Dendritic cell treated with granulocyte-macrophage colony-stimulating factor and Interleukin-4, amounts not matched to agents 40 ng/mL and 50 ng/mL, for 4 days (primary cell): Measurements from ENCODE around the gene ARHGEF17.
A peak's percentile ranks its signal among the peaks of the same experiment; 100 is the strongest.

Experiments used
- H3K27ac Mint-ChIP-seq: one replicate; pipeline ENCODE4 v1.8.0; 2022; ENCODE audit warnings: mild to moderate bottlenecking, mixed read lengths
- H3K27me3 Mint-ChIP-seq: one replicate; pipeline ENCODE4 v1.8.0; 2022; ENCODE audit warnings: mild to moderate bottlenecking, mixed read lengths
- H3K36me3 Mint-ChIP-seq: one replicate; pipeline ENCODE4 v1.8.0; 2022; ENCODE audit warnings: low read depth, mixed read lengths
- H3K4me1 Mint-ChIP-seq: one replicate; pipeline ENCODE4 v1.8.0; 2022; ENCODE audit warnings: low read depth, mixed read lengths
- H3K4me3 Mint-ChIP-seq: one replicate; pipeline ENCODE4 v1.8.0; 2022; ENCODE audit warnings: mild to moderate bottlenecking, moderate library complexity, mixed read lengths
- H3K9me3 Mint-ChIP-seq: one replicate; pipeline ENCODE4 v1.8.0; 2022; ENCODE audit warnings: mixed read lengths
- intact Hi-C: fragments of 100-400 bp; cut with micrococcal nuclease; formaldehyde crosslinking; loops from one replicate; pipeline ENCODE4 v1.15.0; 2022

The ARHGEF17 gene

DNA sequence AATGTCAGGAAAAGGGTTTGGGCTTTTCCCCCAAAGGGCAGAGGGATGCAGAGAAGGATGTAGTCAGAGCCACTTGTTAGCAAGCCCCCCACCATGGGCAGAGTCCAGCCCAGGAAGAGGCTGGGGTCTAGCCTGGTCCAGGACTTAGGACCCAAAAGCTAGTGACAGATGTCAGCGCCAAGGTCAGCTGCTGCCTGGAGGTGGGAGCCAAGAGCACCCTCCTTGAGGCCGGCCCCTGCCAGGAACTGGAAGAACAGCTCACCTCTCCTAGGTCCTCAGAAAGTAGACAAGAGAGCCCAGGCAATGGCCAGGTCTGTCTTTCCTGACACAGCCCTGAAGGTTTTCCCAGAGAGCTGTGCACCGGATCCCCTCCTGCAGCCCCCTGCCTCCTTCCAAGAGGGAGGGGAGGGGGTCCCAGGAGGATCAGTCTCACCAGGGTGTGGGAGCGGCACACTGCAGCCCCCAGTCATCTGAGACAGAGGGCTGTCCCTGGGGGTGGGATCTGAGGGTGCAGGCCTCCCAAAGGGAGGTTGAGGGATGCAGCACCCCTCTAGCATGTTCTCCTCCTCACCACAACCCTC is 14.6 kb upstream of the ARHGEF17 start:
- no peak overlapping the region for H3K27ac Mint-ChIP-seq
- intact Hi-C loops: no loop called here
- H3K36me3 Mint-ChIP-seq: peaks cover 84% of the 10 kb centered on the region
- H3K9me3 Mint-ChIP-seq: no peaks in the 10 kb centered on the region
- peaks cover 84% of the 10 kb centered on the region for H3K4me1 Mint-ChIP-seq
- H3K27me3 Mint-ChIP-seq: peaks cover 3% of the 10 kb centered on the region
- no peak overlapping the region for H3K4me3 Mint-ChIP-seq

DNA sequence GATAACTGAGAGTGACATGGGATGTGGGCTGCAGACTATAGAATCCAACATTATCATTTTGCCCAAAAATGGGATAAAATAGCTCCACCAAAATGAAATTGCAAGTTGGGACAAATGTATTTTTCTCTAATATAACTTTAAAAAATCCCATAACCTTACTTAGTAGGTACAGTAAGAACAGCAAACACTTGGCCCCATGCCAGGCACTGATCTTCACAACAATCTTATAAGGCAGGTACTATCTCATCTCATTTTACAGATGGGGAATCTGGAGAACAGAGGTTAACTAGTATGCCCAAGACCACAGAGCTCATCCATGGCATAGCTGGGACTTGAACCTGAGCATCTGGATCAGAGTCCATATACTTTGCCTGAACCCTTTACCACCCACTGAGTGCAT is 13.5 kb upstream of the ARHGEF17 start:
- H3K27ac Mint-ChIP-seq: no peak overlapping the region

DNA sequence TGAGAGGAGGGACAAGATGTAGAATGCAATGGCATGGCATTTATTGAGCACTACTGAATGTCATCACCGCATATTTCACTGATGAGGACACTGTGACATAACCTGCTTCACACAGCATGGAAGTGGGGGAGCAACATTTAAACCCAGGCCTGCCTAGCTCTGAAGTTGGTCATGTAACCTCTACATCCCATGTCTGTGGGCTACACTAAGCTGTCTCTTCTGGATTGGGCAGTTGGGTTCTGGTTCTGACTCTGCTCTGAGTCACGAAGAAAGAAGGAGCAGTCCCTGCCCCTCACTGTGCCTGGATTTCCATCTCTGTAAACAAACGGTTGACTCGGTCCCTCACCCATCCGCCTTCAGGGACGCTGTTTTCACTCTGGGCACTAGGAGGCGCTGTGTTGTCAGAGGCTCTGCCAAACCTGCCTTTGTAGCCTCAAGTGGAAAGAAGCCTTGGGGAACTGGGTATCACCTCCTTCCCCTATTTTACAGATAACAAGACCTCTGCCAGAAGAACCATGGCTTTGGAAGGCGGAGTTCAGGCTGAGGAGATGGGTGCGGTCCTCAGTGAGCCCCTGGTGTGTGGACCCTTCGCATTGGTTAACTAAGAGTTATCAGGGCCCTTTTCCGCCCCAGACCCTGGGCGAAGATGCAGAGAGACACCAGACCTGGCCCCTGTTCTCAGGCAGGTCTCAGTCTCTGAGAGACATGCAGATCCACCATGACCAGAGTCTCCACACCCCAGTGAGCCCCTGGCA is 12.7 kb upstream of the ARHGEF17 start:
- Mint-ChIP-seq H3K36me3 (peaks cover 96% of the 10 kb centered on the region), H3K27ac (no peak overlapping the region), H3K4me3 (no peak overlapping the region), H3K4me1 (peaks cover 73% of the 10 kb centered on the region), H3K9me3 (no peaks in the 10 kb centered on the region), H3K27me3 (peaks cover 3% of the 10 kb centered on the region)
- intact Hi-C loops: loop anchor here (5.0 kb wide), 1 partner anchor 42 kb away; no protein-coding TSS in a partner anchor

More for the DNA sequence above, 13.5 kb upstream of the ARHGEF17 start:
- H3K4me1 Mint-ChIP-seq: peaks cover 74% of the 10 kb centered on the region
- intact Hi-C loops: loop anchor here (5.0 kb wide), 1 partner anchor 43 kb away; no protein-coding TSS in a partner anchor
- H3K27me3 Mint-ChIP-seq: peaks cover 3% of the 10 kb centered on the region
- H3K9me3 Mint-ChIP-seq: no peaks in the 10 kb centered on the region
- peaks cover 96% of the 10 kb centered on the region for H3K36me3 Mint-ChIP-seq
- H3K4me3 Mint-ChIP-seq: no peak overlapping the region

DNA sequence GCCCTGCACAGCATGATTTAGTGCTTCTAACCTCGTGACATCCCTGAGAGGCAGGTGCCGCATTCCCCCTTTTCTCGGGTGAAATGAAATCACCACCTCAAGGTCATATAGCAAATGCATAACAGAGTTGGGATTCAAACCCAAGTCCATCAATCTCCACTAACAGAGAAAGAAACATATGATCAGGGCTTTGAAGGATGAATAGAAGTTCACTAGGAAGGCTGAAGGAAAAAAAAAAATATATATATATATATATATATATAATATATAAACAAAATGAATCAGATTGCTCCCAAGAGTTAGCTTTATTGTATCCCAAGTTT is 12.1 kb upstream of the ARHGEF17 start:
- H3K4me1 Mint-ChIP-seq: peaks cover 73% of the 10 kb centered on the region
- H3K4me3 Mint-ChIP-seq: no peak overlapping the region
- no peaks in the 10 kb centered on the region for H3K9me3 Mint-ChIP-seq
- intact Hi-C loops: loop anchor here (5.0 kb wide), 1 partner anchor 41 kb away; no protein-coding TSS in a partner anchor
- peaks cover 3% of the 10 kb centered on the region for H3K27me3 Mint-ChIP-seq
- H3K27ac Mint-ChIP-seq: no peak overlapping the region
- H3K36me3 Mint-ChIP-seq: peaks cover 96% of the 10 kb centered on the region

DNA sequence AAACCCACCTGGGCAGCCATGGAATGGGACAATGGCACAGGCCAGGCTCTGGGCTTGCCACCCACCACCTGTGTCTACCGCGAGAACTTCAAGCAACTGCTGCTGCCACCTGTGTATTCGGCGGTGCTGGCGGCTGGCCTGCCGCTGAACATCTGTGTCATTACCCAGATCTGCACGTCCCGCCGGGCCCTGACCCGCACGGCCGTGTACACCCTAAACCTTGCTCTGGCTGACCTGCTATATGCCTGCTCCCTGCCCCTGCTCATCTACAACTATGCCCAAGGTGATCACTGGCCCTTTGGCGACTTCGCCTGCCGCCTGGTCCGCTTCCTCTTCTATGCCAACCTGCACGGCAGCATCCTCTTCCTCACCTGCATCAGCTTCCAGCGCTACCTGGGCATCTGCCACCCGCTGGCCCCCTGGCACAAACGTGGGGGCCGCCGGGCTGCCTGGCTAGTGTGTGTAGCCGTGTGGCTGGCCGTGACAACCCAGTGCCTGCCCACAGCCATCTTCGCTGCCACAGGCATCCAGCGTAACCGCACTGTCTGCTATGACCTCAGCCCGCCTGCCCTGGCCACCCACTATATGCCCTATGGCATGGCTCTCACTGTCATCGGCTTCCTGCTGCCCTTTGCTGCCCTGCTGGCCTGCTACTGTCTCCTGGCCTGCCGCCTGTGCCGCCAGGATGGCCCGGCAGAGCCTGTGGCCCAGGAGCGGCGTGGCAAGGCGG is 11.4 kb upstream of the ARHGEF17 start:
- Mint-ChIP-seq H3K36me3 (peaks cover 90% of the 10 kb centered on the region), H3K27me3 (peaks cover 3% of the 10 kb centered on the region), H3K4me3 (no peak overlapping the region), H3K4me1 (peaks cover 65% of the 10 kb centered on the region), H3K27ac (no peak overlapping the region), H3K9me3 (no peaks in the 10 kb centered on the region)
- intact Hi-C loops: loop anchor here (5.0 kb wide), 1 partner anchor 41 kb away; no protein-coding TSS in a partner anchor

DNA sequence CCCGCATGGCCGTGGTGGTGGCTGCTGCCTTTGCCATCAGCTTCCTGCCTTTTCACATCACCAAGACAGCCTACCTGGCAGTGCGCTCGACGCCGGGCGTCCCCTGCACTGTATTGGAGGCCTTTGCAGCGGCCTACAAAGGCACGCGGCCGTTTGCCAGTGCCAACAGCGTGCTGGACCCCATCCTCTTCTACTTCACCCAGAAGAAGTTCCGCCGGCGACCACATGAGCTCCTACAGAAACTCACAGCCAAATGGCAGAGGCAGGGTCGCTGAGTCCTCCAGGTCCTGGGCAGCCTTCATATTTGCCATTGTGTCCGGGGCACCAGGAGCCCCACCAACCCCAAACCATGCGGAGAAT is 10.9 kb upstream of the ARHGEF17 start:
- Mint-ChIP-seq H3K27ac (peak overlapping the region; percentile 3), H3K4me3 (no peak overlapping the region), H3K4me1 (peaks cover 64% of the 10 kb centered on the region), H3K27me3 (no peaks in the 10 kb centered on the region), H3K9me3 (no peaks in the 10 kb centered on the region), H3K36me3 (peaks cover 85% of the 10 kb centered on the region)
- intact Hi-C loops: loop anchor here (5.0 kb wide), 1 partner anchor 40 kb away; no protein-coding TSS in a partner anchor

DNA sequence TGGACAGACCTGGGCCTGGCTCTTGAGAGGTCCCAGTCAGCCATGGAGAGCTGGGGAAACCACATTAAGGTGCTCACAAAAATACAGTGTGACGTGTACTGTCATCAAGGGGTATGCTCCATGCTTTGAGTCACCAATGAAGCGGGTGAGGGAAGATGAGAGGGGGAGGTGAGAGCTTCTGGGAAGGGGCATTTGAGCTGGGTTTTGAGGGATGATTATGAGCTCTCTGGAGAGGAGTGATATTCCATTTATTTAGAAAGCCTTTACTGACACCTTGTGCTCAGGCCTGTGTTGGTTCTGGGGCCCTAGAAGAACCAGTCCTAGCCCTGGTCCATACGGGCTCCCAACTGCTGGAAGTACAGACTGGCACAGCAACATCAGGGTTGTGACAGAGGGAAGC is 10.4 kb upstream of the ARHGEF17 start:
- peak overlapping the region; percentile 3 for H3K27ac Mint-ChIP-seq
- peaks cover 81% of the 10 kb centered on the region for H3K36me3 Mint-ChIP-seq
- intact Hi-C loops: loop anchor here (5.0 kb wide), 1 partner anchor 40 kb away; no protein-coding TSS in a partner anchor

DNA sequence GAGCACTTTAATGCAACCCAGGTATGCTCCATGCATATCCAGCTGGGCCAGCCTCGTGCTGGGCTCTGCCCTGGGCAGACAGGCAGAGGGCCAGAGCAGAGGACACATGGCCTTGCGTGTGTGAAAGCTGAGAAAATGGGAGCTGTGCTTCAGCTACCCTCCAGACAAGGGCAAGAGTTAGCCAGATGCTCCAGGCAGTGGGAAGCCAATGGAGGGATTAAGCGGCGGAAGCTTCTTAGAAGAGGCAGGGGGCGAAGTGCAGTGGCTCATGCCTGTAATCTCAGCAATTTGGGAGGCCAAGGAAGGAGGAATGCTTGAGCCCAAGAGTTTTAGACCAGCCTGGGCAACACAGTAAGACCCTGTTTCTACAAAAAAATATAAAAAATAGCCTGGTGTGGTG is 9.8 kb upstream of the ARHGEF17 start:
- H3K4me1 Mint-ChIP-seq: peaks cover 58% of the 10 kb centered on the region
- no peaks in the 10 kb centered on the region for H3K9me3 Mint-ChIP-seq
- H3K27ac Mint-ChIP-seq: peak overlapping the region; percentile 3
- H3K27me3 Mint-ChIP-seq: no peaks in the 10 kb centered on the region
- peaks cover 76% of the 10 kb centered on the region for H3K36me3 Mint-ChIP-seq
- no peak overlapping the region for H3K4me3 Mint-ChIP-seq
- intact Hi-C loops: loop anchor here (5.0 kb wide), 1 partner anchor 39 kb away; no protein-coding TSS in a partner anchor

More for the DNA sequence above, 10.4 kb upstream of the ARHGEF17 start:
- H3K9me3 Mint-ChIP-seq: no peaks in the 10 kb centered on the region
- H3K27me3 Mint-ChIP-seq: no peaks in the 10 kb centered on the region
- H3K4me1 Mint-ChIP-seq: peaks cover 63% of the 10 kb centered on the region
- H3K4me3 Mint-ChIP-seq: no peak overlapping the region

DNA sequence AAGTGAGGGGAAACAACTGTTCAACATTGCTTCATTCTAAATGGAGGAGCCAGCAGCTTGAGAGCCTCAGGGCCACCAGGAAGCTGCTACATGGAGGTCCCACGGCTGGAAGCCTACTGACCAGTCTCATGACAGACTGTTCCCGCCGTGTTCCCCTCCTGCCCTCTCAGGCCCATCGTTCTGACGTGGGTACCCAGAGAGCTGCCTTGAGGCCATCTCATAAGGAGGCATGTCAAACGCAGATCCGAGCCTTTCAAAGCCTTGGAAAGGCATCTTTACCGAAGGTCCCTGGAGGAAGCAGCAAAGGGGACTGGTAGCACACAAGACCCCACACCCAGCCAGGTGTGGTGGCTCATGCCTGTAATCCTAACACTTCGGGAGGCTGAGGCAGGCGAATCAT is 8.3 kb upstream of the ARHGEF17 start:
- Mint-ChIP-seq H3K36me3 (peaks cover 63% of the 10 kb centered on the region), H3K27me3 (no peaks in the 10 kb centered on the region), H3K27ac (no peak overlapping the region), H3K4me3 (no peak overlapping the region), H3K9me3 (no peaks in the 10 kb centered on the region), H3K4me1 (peaks cover 48% of the 10 kb centered on the region)
- intact Hi-C loops: loop anchor here (5.0 kb wide), 1 partner anchor 38 kb away; no protein-coding TSS in a partner anchor

DNA sequence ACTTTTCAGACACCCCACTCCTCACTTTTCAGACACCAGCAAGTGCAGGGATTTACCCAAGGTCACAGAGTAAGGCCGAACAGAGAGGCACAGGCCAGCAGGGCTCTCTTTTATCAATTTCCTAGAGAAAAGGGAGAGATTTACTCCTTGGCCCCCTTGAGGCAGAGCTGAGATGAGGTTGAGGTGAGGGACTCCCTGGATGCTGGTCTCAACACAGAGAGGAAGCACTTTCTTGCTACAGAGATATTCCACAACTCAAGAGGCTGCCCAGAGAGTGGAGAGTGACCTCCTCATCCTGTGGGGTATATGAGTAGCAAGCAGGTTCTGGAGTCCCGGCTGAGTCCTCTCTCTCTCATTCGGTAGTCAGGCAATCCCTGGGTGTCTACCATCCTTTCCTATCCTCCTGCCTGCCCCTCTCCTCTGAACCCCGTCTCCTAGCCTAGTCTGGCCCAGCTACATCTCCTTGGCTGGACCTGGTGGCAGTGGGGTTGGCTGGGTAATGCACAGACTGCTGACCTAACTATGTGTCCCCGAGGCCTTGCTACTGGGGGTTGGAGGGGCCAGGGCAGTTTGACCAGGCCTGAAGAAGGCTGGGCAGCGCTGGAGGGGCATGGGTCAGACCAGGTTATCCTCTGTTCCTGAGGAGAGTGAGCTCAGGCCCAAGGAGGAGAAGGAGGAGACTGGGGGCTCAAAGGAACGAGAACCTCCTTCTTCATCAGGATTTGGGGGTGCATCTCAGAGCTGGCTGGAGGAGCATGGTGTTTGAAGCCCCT is 1.8 kb upstream of the ARHGEF17 start:
- H3K27ac Mint-ChIP-seq: no peak overlapping the region
- peaks cover 6% of the 10 kb centered on the region for H3K36me3 Mint-ChIP-seq
- intact Hi-C loops: loop anchor here (5.0 kb wide), 1 partner anchor 81 kb away; no protein-coding TSS in a partner anchor
- H3K9me3 Mint-ChIP-seq: no peaks in the 10 kb centered on the region
- no peak overlapping the region for H3K4me3 Mint-ChIP-seq
- peaks cover 26% of the 10 kb centered on the region for H3K4me1 Mint-ChIP-seq
- peaks cover 24% of the 10 kb centered on the region for H3K27me3 Mint-ChIP-seq

DNA sequence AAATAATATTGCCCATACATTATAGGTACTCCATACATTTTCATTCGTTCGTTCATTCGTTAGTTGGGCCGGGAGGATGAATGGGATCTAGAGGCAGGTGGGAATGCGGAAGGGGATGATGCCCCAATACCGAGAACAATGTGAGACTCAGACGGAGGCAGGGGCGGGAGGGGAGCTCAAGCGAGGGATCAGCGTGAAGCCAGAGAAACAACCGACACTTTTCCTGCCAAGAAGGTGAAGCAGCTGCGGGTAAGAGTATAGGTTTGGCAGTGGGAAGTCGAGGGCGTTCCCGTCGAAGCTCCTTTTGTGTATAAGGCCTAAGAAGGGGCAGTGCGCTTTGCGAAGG is 1.1 kb upstream of the ARHGEF17 start:
- H3K36me3 Mint-ChIP-seq: peaks cover 6% of the 10 kb centered on the region
- peaks cover 29% of the 10 kb centered on the region for H3K4me1 Mint-ChIP-seq
- peak overlapping the region; percentile 87 for H3K4me3 Mint-ChIP-seq
- H3K9me3 Mint-ChIP-seq: no peaks in the 10 kb centered on the region
- peak overlapping the region; percentile 58 for H3K27ac Mint-ChIP-seq
- H3K27me3 Mint-ChIP-seq: peaks cover 28% of the 10 kb centered on the region
- intact Hi-C loops: loop anchor here (1.0 to 5.0 kb wide), 2 partner anchors 28 to 80 kb away; no protein-coding TSS in a partner anchor

DNA sequence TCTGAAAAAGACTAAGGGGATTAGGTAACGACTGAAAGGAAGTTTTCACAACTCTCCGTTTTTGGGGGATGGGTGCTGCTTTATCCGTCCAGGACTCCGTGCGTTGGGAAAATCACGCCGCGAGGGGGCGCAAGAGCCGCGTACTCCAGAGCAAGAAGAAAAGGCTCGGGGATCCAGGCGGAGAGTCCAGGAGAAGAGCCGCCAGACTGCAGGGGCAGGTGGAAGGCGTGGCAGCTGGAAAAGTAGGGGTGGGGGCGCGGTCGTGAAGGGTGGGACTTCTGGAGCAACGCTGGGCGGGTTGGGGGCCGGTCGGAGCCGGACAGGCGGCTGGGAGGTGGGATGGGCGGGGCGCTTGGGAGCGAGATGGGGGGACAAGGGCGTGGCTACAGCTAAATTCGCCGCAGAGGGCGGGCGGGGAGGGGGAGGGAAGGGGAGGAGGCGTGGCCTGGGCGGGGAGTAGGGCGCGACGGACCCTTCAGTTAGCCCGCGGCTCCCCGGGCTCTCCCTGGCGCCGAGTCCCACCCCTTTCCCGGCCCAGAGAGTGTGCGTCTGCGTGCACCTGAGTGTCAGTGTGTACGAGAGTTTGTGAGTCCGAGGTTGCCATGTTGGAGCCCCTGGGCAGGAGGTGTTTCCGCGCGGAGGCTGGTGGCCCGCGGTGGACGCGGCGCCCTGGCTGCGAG is 613 bp upstream of the ARHGEF17 start:
- H3K4me3 Mint-ChIP-seq: peak overlapping the region; percentile 87
- no peaks in the 10 kb centered on the region for H3K9me3 Mint-ChIP-seq
- peak overlapping the region; percentile 58 for H3K27ac Mint-ChIP-seq
- intact Hi-C loops: loop anchor here (1.0 to 5.0 kb wide), 2 partner anchors 28 to 80 kb away; no protein-coding TSS in a partner anchor
- H3K27me3 Mint-ChIP-seq: peaks cover 28% of the 10 kb centered on the region
- H3K36me3 Mint-ChIP-seq: peaks cover 6% of the 10 kb centered on the region
- peaks cover 29% of the 10 kb centered on the region for H3K4me1 Mint-ChIP-seq
